ENCODE data around the gene KCNF1.

The KCNF1 gene

GRCh38 chr2:10911291-10912075 is at the start of gene KCNF1:
Gene KCNF1 (plus strand): TSS chr2:10911934. CDS start chr2:10912427, 493 bp downstream.
- Histone ChIP-seq H3K36me3 (ENCODE audit: control insufficient read depth, insufficient read depth, low read length) (no peaks in the 10 kb centered on the region), H3K4me3 (ENCODE audit: low read depth, low read length) (peak within 1 kb of the TSS; percentile 71), H3K27ac (ENCODE audit: low read depth, low read length) (peak within 1 kb of the TSS; percentile 46), H3K4me1 (ENCODE audit: control insufficient read depth, insufficient read depth, low read length) (peaks cover 11% of the 10 kb centered on the region), H3K9me3 (ENCODE audit: control insufficient read depth, insufficient read depth, low read length) (no peaks in the 10 kb centered on the region), H3K27me3 (ENCODE audit: control insufficient read depth, insufficient read depth, low read length) (peaks cover 42% of the 10 kb centered on the region), H3K9ac (ENCODE audit: low read depth, low read length) (no peak within 1 kb of the TSS)

GRCh38 chr2:10862330-10862729 is 49.4 kb upstream of the KCNF1 start:
- no peak overlapping the region for H3K27ac ChIP-seq (ENCODE audit: low read depth, low read length)

GRCh38 chr2:10863047-10863446 is 48.7 kb upstream of the KCNF1 start:
- no peaks in the 10 kb centered on the region for H3K9me3 ChIP-seq (ENCODE audit: control insufficient read depth, insufficient read depth, low read length)
- H3K9ac ChIP-seq (ENCODE audit: low read depth, low read length): no peak overlapping the region
- H3K27me3 ChIP-seq (ENCODE audit: control insufficient read depth, insufficient read depth, low read length): no peaks in the 10 kb centered on the region
- no peak overlapping the region for H3K4me3 ChIP-seq (ENCODE audit: low read depth, low read length)
- H3K4me1 ChIP-seq (ENCODE audit: control insufficient read depth, insufficient read depth, low read length): no peaks in the 10 kb centered on the region; the same call in 1 of the 2 replicates
- H3K36me3 ChIP-seq (ENCODE audit: control insufficient read depth, insufficient read depth, low read length): no peaks in the 10 kb centered on the region
- no peak overlapping the region for H3K27ac ChIP-seq (ENCODE audit: low read depth, low read length)

More at GRCh38 chr2:10862330-10862729, 49.4 kb upstream of the KCNF1 start:
- no peaks in the 10 kb centered on the region for H3K36me3 ChIP-seq (ENCODE audit: control insufficient read depth, insufficient read depth, low read length)
- no peaks in the 10 kb centered on the region for H3K9me3 ChIP-seq (ENCODE audit: control insufficient read depth, insufficient read depth, low read length)
- H3K27me3 ChIP-seq (ENCODE audit: control insufficient read depth, insufficient read depth, low read length): no peaks in the 10 kb centered on the region
- H3K9ac ChIP-seq (ENCODE audit: low read depth, low read length): no peak overlapping the region
- no peaks in the 10 kb centered on the region; the same call in 1 of the 2 replicates for H3K4me1 ChIP-seq (ENCODE audit: control insufficient read depth, insufficient read depth, low read length)
- H3K4me3 ChIP-seq (ENCODE audit: low read depth, low read length): no peak overlapping the region

- Histone ChIP-seq H3K36me3 (ENCODE audit: control insufficient read depth, insufficient read depth, low read length) (no peaks in the 10 kb centered on the region), H3K9me3 (ENCODE audit: control insufficient read depth, insufficient read depth, low read length) (no peaks in the 10 kb centered on the region), H3K4me3 (ENCODE audit: low read depth, low read length) (no peak overlapping the region), H3K27me3 (ENCODE audit: control insufficient read depth, insufficient read depth, low read length) (no peaks in the 10 kb centered on the region), H3K27ac (ENCODE audit: low read depth, low read length) (no peak overlapping the region), H3K4me1 (ENCODE audit: control insufficient read depth, insufficient read depth, low read length) (no peaks in the 10 kb centered on the region; the same call in 1 of the 2 replicates), H3K9ac (ENCODE audit: low read depth, low read length) (no peak overlapping the region)
Measured at GRCh38 chr2:10863837-10864236, 47.9 kb upstream of the KCNF1 start.

GRCh38 chr2:10864251-10864650 is 47.5 kb upstream of the KCNF1 start:
- no peaks in the 10 kb centered on the region; the same call in 1 of the 2 replicates for H3K4me1 ChIP-seq (ENCODE audit: control insufficient read depth, insufficient read depth, low read length)
- H3K9me3 ChIP-seq (ENCODE audit: control insufficient read depth, insufficient read depth, low read length): no peaks in the 10 kb centered on the region
- no peak overlapping the region for H3K9ac ChIP-seq (ENCODE audit: low read depth, low read length)
- no peaks in the 10 kb centered on the region for H3K27me3 ChIP-seq (ENCODE audit: control insufficient read depth, insufficient read depth, low read length)
- no peak overlapping the region for H3K27ac ChIP-seq (ENCODE audit: low read depth, low read length)
- H3K4me3 ChIP-seq (ENCODE audit: low read depth, low read length): no peak overlapping the region
- H3K36me3 ChIP-seq (ENCODE audit: control insufficient read depth, insufficient read depth, low read length): no peaks in the 10 kb centered on the region

GRCh38 chr2:10864861-10865636 is 46.7 kb upstream of the KCNF1 start:
- no peaks in the 10 kb centered on the region for H3K36me3 ChIP-seq (ENCODE audit: control insufficient read depth, insufficient read depth, low read length)
- no peaks in the 10 kb centered on the region; the same call in 1 of the 2 replicates for H3K4me1 ChIP-seq (ENCODE audit: control insufficient read depth, insufficient read depth, low read length)
- no peaks in the 10 kb centered on the region for H3K27me3 ChIP-seq (ENCODE audit: control insufficient read depth, insufficient read depth, low read length)
- no peak overlapping the region for H3K4me3 ChIP-seq (ENCODE audit: low read depth, low read length)
- no peak overlapping the region for H3K27ac ChIP-seq (ENCODE audit: low read depth, low read length)
- H3K9ac ChIP-seq (ENCODE audit: low read depth, low read length): no peak overlapping the region
- H3K9me3 ChIP-seq (ENCODE audit: control insufficient read depth, insufficient read depth, low read length): no peaks in the 10 kb centered on the region

- no peaks in the 10 kb centered on the region for H3K27me3 ChIP-seq (ENCODE audit: control insufficient read depth, insufficient read depth, low read length)
- H3K36me3 ChIP-seq (ENCODE audit: control insufficient read depth, insufficient read depth, low read length): no peaks in the 10 kb centered on the region
- no peak overlapping the region for H3K9ac ChIP-seq (ENCODE audit: low read depth, low read length)
- no peaks in the 10 kb centered on the region; the same call in 1 of the 2 replicates for H3K4me1 ChIP-seq (ENCODE audit: control insufficient read depth, insufficient read depth, low read length)
- no peaks in the 10 kb centered on the region for H3K9me3 ChIP-seq (ENCODE audit: control insufficient read depth, insufficient read depth, low read length)
- no peak overlapping the region for H3K4me3 ChIP-seq (ENCODE audit: low read depth, low read length)
- no peak overlapping the region for H3K27ac ChIP-seq (ENCODE audit: low read depth, low read length)
Measured at GRCh38 chr2:10865841-10866240, 45.9 kb upstream of the KCNF1 start.

- Histone ChIP-seq H3K36me3 (ENCODE audit: control insufficient read depth, insufficient read depth, low read length) (no peaks in the 10 kb centered on the region), H3K27ac (ENCODE audit: low read depth, low read length) (no peak overlapping the region), H3K9ac (ENCODE audit: low read depth, low read length) (no peak overlapping the region), H3K27me3 (ENCODE audit: control insufficient read depth, insufficient read depth, low read length) (no peaks in the 10 kb centered on the region), H3K4me1 (ENCODE audit: control insufficient read depth, insufficient read depth, low read length) (no peaks in the 10 kb centered on the region; the same call in 1 of the 2 replicates), H3K9me3 (ENCODE audit: control insufficient read depth, insufficient read depth, low read length) (peaks cover 7% of the 10 kb centered on the region; the same call in 1 of the 2 replicates), H3K4me3 (ENCODE audit: low read depth, low read length) (no peak overlapping the region)
Measured at GRCh38 chr2:10867692-10868420, 43.9 kb upstream of the KCNF1 start.

GRCh38 chr2:10868465-10869314 is 43.0 kb upstream of the KCNF1 start:
- no peak overlapping the region for H3K4me3 ChIP-seq (ENCODE audit: low read depth, low read length)

GRCh38 chr2:10871978-10872377 is 39.8 kb upstream of the KCNF1 start:
- Histone ChIP-seq H3K9me3 (ENCODE audit: control insufficient read depth, insufficient read depth, low read length) (peaks cover 7% of the 10 kb centered on the region; the same call in 1 of the 2 replicates), H3K27ac (ENCODE audit: low read depth, low read length) (no peak overlapping the region), H3K9ac (ENCODE audit: low read depth, low read length) (no peak overlapping the region), H3K4me3 (ENCODE audit: low read depth, low read length) (no peak overlapping the region), H3K4me1 (ENCODE audit: control insufficient read depth, insufficient read depth, low read length) (no peaks in the 10 kb centered on the region), H3K27me3 (ENCODE audit: control insufficient read depth, insufficient read depth, low read length) (no peaks in the 10 kb centered on the region), H3K36me3 (ENCODE audit: control insufficient read depth, insufficient read depth, low read length) (no peaks in the 10 kb centered on the region)

More at GRCh38 chr2:10868465-10869314, 43.0 kb upstream of the KCNF1 start:
- Histone ChIP-seq H3K27ac (ENCODE audit: low read depth, low read length) (no peak overlapping the region), H3K36me3 (ENCODE audit: control insufficient read depth, insufficient read depth, low read length) (no peaks in the 10 kb centered on the region), H3K27me3 (ENCODE audit: control insufficient read depth, insufficient read depth, low read length) (no peaks in the 10 kb centered on the region), H3K9ac (ENCODE audit: low read depth, low read length) (no peak overlapping the region), H3K4me1 (ENCODE audit: control insufficient read depth, insufficient read depth, low read length) (no peaks in the 10 kb centered on the region; the same call in 1 of the 2 replicates), H3K9me3 (ENCODE audit: control insufficient read depth, insufficient read depth, low read length) (peaks cover 7% of the 10 kb centered on the region; the same call in 1 of the 2 replicates)

Data from HUES48 (cell line).